ENCODE results near the gene YES1. TPM values are rescaled to one million over a fixed set of nuclear protein-coding genes. Genes with fewer than 3 reads are reported as not detected.
A peak's percentile ranks its signal among the peaks of the same experiment; 100 is the strongest.
"Not testable (repeated sequence)": the region's sequence is repeated elsewhere in the genome, so short reads cannot be mapped to it uniquely, and the experiment has no call there.

The YES1 gene
- total and polyA plus RNA-seq, 2 of the 13 experiments (the other 11 are each of a cell fraction or from before 2014, with no cell fraction given), result 17.2 to 70.8 TPM

GRCh38 chr18:730120-730519 lies 81.9 kb downstream of the YES1 start:
- H4K20me1 ChIP-seq (ENCODE audit: insufficient read depth, low read length); BruUV-seq (replicated peaks); H3K36me3 ChIP-seq (replicated peaks in 1 of 2; ENCODE audit: control insufficient read depth in 1 of 2, insufficient read depth in 2 of 2, low read length in 2 of 2); H3K79me2 ChIP-seq (ENCODE audit: insufficient read depth, low read length); H3K4me1 ChIP-seq (ENCODE audit: insufficient read depth, low read length); H3K4me2 ChIP-seq (ENCODE audit: low read depth, low read length); H2AFZ ChIP-seq (ENCODE audit: low read length); H3K27ac ChIP-seq (ENCODE audit: extremely low read length, insufficient read depth, low read length); POLR2A ChIA-PET; in situ Hi-C loops (cut with HindIII; ENCODE audit: extremely low pct_ligation_motif_present, low pct_unique_long_range_greater_than_20kb); H3K27me3 ChIP-seq (ENCODE audit: control insufficient read depth in 1 of 2, insufficient read depth in 2 of 2, low read length in 2 of 2); H3K4me3 ChIP-seq (replicated peaks in 1 of 3; ENCODE audit: insufficient read depth in 1 of 3, low read depth in 2 of 3, low read length in 3 of 3); H3K9me3 ChIP-seq (ENCODE audit: low read length); H3K9ac ChIP-seq (ENCODE audit: insufficient read depth, low read depth, low read length): not testable (repeated sequence)
- peak; percentile 45 for TF ChIP-seq CTCF (CRISPR knock-in tag; IDR thresholded peaks at IDR 0.05)
- peak; percentile 29; the same call in 1 of the 2 replicates for TF ChIP-seq STAG1 (CRISPR knock-in tag; IDR thresholded peaks at IDR 0.05)
- peak; percentile 47; the same call in 1 of the 2 replicates for TF ChIP-seq SMC3 (IDR thresholded peaks at IDR 0.05; ENCODE audit: low read length)
- peak; percentile 73 for TF ChIP-seq ZNF121 (CRISPR knock-in tag; IDR thresholded peaks at IDR 0.05)
- 88% methylated on average over 5 of the region's 5 CpGs for WGBS (ENCODE audit: low lambda C conversion rate)
- ATAC-seq (peak; percentile 99), FAIRE-seq (peak; percentile 44), DNase-seq (ENCODE audit: low spot score) (peak; percentile 46)
- CTCF ChIA-PET (ENCODE audit: low intra/inter-chr PET ratio, low total read pairs), result interaction anchor here (0.7 to 1.5 kb wide), 2 partner anchors 17 to 64 kb away, joined by 3 to 6 read pairs; partner anchors contain the start of gene ENOSF1
- intact Hi-C loops (cut with micrococcal nuclease; ENCODE audit: unreplicated experiment), result loop anchor here (2.0 kb wide), 1 partner anchor 105 kb away; no protein-coding TSS in a partner anchor

GRCh38 chr18:725646-726045 lies 86.4 kb downstream of the YES1 start:
- Histone ChIP-seq H3K4me3 (replicated peaks in 1 of 3; ENCODE audit: insufficient read depth in 1 of 3, low read depth in 2 of 3, low read length in 3 of 3) (no peak overlapping the region), H3K9me3 (ENCODE audit: low read length) (no peaks in the 10 kb centered on the region), H4K20me1 (ENCODE audit: insufficient read depth, low read length) (no peaks in the 10 kb centered on the region), H3K27me3 (ENCODE audit: control insufficient read depth in 1 of 2, insufficient read depth in 2 of 2, low read length in 2 of 2) (no peaks in the 10 kb centered on the region), H3K36me3 (replicated peaks in 1 of 2; ENCODE audit: control insufficient read depth in 1 of 2, insufficient read depth in 2 of 2, low read length in 2 of 2) (peaks cover 0 to 10% of the 10 kb centered on the region in 2 experiments; a peak in 1 of 5 replicates), H3K4me1 (ENCODE audit: insufficient read depth, low read length) (no peaks in the 10 kb centered on the region), H3K79me2 (ENCODE audit: insufficient read depth, low read length) (no peaks in the 10 kb centered on the region), H2AFZ (ENCODE audit: low read length) (no peak overlapping the region), H3K27ac (ENCODE audit: extremely low read length, insufficient read depth, low read length) (no peak overlapping the region), H3K9ac (ENCODE audit: insufficient read depth, low read depth, low read length) (no peak overlapping the region), H3K4me2 (ENCODE audit: low read depth, low read length) (no peak overlapping the region)
- no TSS peak for BruUV-seq (replicated peaks)
- 97% methylated on average over 9 of the region's 9 CpGs for WGBS (ENCODE audit: low lambda C conversion rate)
- ATAC-seq (no peak), DNase-seq (ENCODE audit: low spot score) (no peak), FAIRE-seq (no peak)
- POLR2A ChIA-PET, result no interaction called here
- CTCF ChIA-PET (ENCODE audit: low intra/inter-chr PET ratio, low total read pairs), result no interaction called here
- in situ Hi-C loops (cut with HindIII; ENCODE audit: extremely low pct_ligation_motif_present, low pct_unique_long_range_greater_than_20kb), result no loop called here
- intact Hi-C loops (cut with micrococcal nuclease; ENCODE audit: unreplicated experiment), result no loop called here
- TF ChIP-seq CEBPB (IDR thresholded peaks at IDR 0.05; ENCODE audit: borderline replicate concordance, low read depth, low read length) (peak; percentile 28; the same call in 1 of the 2 replicates), ZKSCAN8 (CRISPR knock-in tag; IDR thresholded peaks at IDR 0.05; ENCODE audit: borderline replicate concordance) (no peak), BCLAF1 (IDR thresholded peaks at IDR 0.05) (no peak), ZSCAN22 (CRISPR knock-in tag; IDR thresholded peaks at IDR 0.05) (no peak), ZFYVE20 (CRISPR knock-in tag; IDR thresholded peaks at IDR 0.05; ENCODE audit: borderline replicate concordance, low read depth) (no peak)

Measured in HepG2 (cell line).